PC-9 (cell line): Measurements from ENCODE around the gene OR51B4.

Experiments used
- CTCF ChIP-seq: fragments of 200-600 bp; sonication (generic); conservative IDR thresholded peaks from 2 replicates; pipeline ENCODE4 v1.6.1; 2017; ENCODE audit warnings: mixed run types, antibody characterized with exemption, mild to moderate bottlenecking, moderate library complexity
- EZH2 ChIP-seq: fragments of 200-600 bp; sonication (generic); IDR thresholded peaks from 2 replicates; pipeline ENCODE4 v1.8.0; 2017; ENCODE audit warnings: antibody characterized with exemption, low read depth

- TF ChIP-seq CTCF (no peak), EZH2 (no peak)
Measured at GRCh38 chr11:5310423-5310822, 8.7 kb upstream of the OR51B4 start.
